Mesendoderm (in vitro differentiated cells): ENCODE data around the gene CD300LB.
"Not testable (repeated sequence)": the region's sequence is repeated elsewhere in the genome, so short reads cannot be mapped to it uniquely, and the experiment has no call there.

Experiments
- DNase-seq: peaks from one replicate; pipeline ENCODE4 v3.0.0; 2013
- H2AK5ac ChIP-seq: 2 replicates; pipeline ENCODE4 v1.6.1; 2013; ENCODE audit warnings: low read length, inconsistent platforms
- H2BK120ac ChIP-seq: 2 replicates; pipeline ENCODE4 v1.6.1; 2013; ENCODE audit warnings: low read depth, mild to moderate bottlenecking, low read length, moderate library complexity, mixed read lengths
- H2BK15ac ChIP-seq: replicated peaks from 2 replicates; pipeline ENCODE4 v1.6.1; 2013; ENCODE audit warnings: low read depth, mild to moderate bottlenecking, moderate library complexity
- H2BK5ac ChIP-seq: 2 replicates; pipeline ENCODE4 v1.6.1; 2013; ENCODE audit warnings: low read length, inconsistent platforms
- H3K18ac ChIP-seq: 2 replicates; pipeline ENCODE4 v1.6.1; 2013; ENCODE audit warnings: mild to moderate bottlenecking, low read length, mixed read lengths
- H3K23ac ChIP-seq: one replicate; pipeline ENCODE4 v1.6.1; 2013; ENCODE audit warnings: low read length
- H3K27ac ChIP-seq: 2 replicates; pipeline ENCODE4 v1.5.1; 2013; ENCODE audit warnings: low read depth, mild to moderate bottlenecking, inconsistent platforms, low read length, moderate library complexity
- H3K27me3 ChIP-seq: 2 replicates; pipeline ENCODE4 v1.6.1; 2013; ENCODE audit warnings: low read length, control low read depth, mild to moderate bottlenecking, inconsistent platforms; ENCODE audit not compliant: insufficient read depth, poor library complexity
- H3K36me3 ChIP-seq: 2 replicates; pipeline ENCODE4 v1.6.1; 2013; ENCODE audit warnings: low read length, inconsistent platforms; ENCODE audit not compliant: control insufficient read depth, insufficient read depth
- H3K4ac ChIP-seq: one replicate; pipeline ENCODE4 v1.6.1; 2013; ENCODE audit warnings: low read depth, mild to moderate bottlenecking, low read length, moderate library complexity
- H3K4me1 ChIP-seq: 2 replicates; pipeline ENCODE4 v1.6.1; 2013; ENCODE audit warnings: low read depth, low read length, inconsistent platforms; ENCODE audit not compliant: control insufficient read depth
- H3K4me2 ChIP-seq: 2 replicates; pipeline ENCODE4 v1.6.1; 2013; ENCODE audit warnings: low read length
- H3K4me3 ChIP-seq: 2 replicates; pipeline ENCODE4 v1.5.1; 2013; ENCODE audit warnings: mild to moderate bottlenecking, low read length
- H3K56ac ChIP-seq: one replicate; pipeline ENCODE4 v1.6.1; 2013; ENCODE audit warnings: low read length
- H3K79me1 ChIP-seq: 2 replicates; pipeline ENCODE4 v1.6.1; 2013; ENCODE audit warnings: low read length, inconsistent platforms
- H3K79me2 ChIP-seq: 2 replicates; pipeline ENCODE4 v1.6.1; 2013; ENCODE audit warnings: mild to moderate bottlenecking, low read length; ENCODE audit not compliant: control insufficient read depth, insufficient read depth
- H3K9ac ChIP-seq: 2 replicates; pipeline ENCODE4 v1.6.1; 2013; ENCODE audit warnings: low read length, inconsistent platforms
- H4K5ac ChIP-seq: one replicate; pipeline ENCODE4 v1.6.1; 2013; ENCODE audit warnings: low read length
- H4K8ac ChIP-seq: one replicate; pipeline ENCODE4 v1.6.1; 2013; ENCODE audit warnings: low read depth, mild to moderate bottlenecking, control low read depth, low read length, moderate library complexity
- WGBS: extraction: QIAGEN DNeasy Blood & Tissue Kit; methylation state at CpG from one replicate; pipeline ENCODE4 v1.1.7; 2013; ENCODE audit warnings: low lambda C conversion rate, missing lambda C conversion rate; ENCODE audit not compliant: insufficient coverage; ENCODE audit errors: extremely low coverage; 5-methylcytosine and 5-hydroxymethylcytosine counted together

The CD300LB gene

DNA sequence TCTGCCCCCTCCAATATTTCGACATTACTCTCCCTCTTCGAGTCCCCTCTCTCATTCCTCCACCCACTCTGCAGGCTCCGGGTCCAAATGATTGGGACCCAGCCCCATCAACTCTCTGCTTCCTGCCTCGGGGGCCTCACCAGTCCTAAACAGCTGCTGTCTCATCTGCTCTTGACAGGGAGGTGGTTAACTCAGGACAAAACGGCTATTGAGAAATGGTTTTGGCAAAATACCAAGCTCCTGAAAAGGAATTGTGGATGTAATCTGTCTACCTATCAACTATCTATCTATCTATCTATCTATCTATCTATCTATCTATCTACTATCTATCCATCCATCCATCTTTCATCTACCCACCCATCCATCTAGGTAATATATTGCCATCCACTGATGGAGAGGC, 33.9 kb upstream of the CD300LB start:
- Histone ChIP-seq H3K4me3 (no peak overlapping the region), H3K36me3 (no peaks in the 10 kb centered on the region), H2BK5ac (no peak overlapping the region), H2BK120ac (no peak overlapping the region), H3K4me2 (no peak overlapping the region), H3K79me1 (no peaks in the 10 kb centered on the region), H4K8ac (no peak overlapping the region), H3K79me2 (no peaks in the 10 kb centered on the region), H2BK15ac (no peak overlapping the region), H2AK5ac (no peak overlapping the region), H3K9ac (no peak overlapping the region), H3K4me1 (peaks cover 2% of the 10 kb centered on the region), H3K4ac (no peak overlapping the region), H3K27ac (no peak overlapping the region), H3K56ac (no peak overlapping the region), H3K27me3 (no peaks in the 10 kb centered on the region), H3K23ac (no peak overlapping the region), H4K5ac (no peak overlapping the region), H3K18ac (no peak overlapping the region)
- no CpG with 5 or more reads among the region's 5 CpGs for WGBS
- DNase-seq: no peak

DNA sequence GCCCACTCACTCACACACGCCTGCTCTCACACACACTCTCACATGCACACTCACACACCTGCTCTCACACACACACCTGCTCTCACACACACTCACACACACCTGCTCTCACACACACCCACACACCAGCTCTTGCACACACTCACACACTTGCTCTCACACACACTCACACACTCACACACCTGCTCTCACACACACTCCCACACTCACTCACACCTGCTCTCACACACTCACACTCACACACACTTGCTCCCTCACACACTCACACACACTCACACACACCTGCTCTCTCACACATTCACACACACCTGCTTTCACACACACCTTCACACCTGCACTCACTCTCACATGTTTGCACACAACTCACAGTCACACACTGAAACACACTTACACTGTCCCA, 32.1 kb upstream of the CD300LB start:
- Histone ChIP-seq H2AK5ac (no peak overlapping the region), H3K18ac (no peak overlapping the region), H3K27ac (no peak overlapping the region), H4K5ac (no peak overlapping the region), H3K4me3 (no peak overlapping the region), H3K4me2 (no peak overlapping the region), H2BK5ac (no peak overlapping the region), H3K9ac (no peak overlapping the region), H3K4ac (no peak overlapping the region), H3K4me1 (peaks cover 2% of the 10 kb centered on the region), H2BK15ac (no peak overlapping the region), H3K36me3 (no peaks in the 10 kb centered on the region), H3K27me3 (no peaks in the 10 kb centered on the region), H3K79me2 (no peaks in the 10 kb centered on the region), H3K23ac (no peak overlapping the region), H4K8ac (no peak overlapping the region), H3K56ac (no peak overlapping the region), H3K79me1 (no peaks in the 10 kb centered on the region), H2BK120ac (no peak overlapping the region)
- no peak for DNase-seq
- WGBS: 100% methylated on average over 1 of the region's 1 CpG

DNA sequence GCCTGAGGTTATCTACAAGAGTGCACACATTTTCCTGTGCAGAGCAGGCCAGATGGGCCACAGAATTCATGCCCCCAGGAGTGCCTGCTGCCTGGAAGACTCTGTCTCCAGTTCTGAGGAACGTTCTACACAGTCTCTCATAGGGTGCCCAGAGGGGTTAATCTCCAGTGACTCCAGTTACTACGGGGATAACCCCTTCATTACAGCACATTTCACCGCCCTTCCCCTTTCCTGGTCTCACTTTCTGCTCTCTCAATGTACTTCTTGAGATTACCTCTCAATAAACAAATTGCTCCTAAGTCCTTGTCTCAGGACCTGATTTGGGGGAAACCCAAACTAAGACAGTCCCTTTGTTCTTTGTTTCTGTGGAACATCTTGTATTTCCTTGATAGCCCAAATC, 30.3 kb upstream of the CD300LB start:
- no peak overlapping the region for H2AK5ac ChIP-seq
- H3K79me2 ChIP-seq: no peaks in the 10 kb centered on the region
- no peak overlapping the region for H3K23ac ChIP-seq
- H3K79me1 ChIP-seq: no peaks in the 10 kb centered on the region
- no peak overlapping the region for H3K4me2 ChIP-seq
- H2BK5ac ChIP-seq: no peak overlapping the region
- no CpG with 5 or more reads among the region's 3 CpGs for WGBS
- H3K9ac ChIP-seq: no peak overlapping the region
- H3K56ac ChIP-seq: no peak overlapping the region
- no peak overlapping the region for H3K4ac ChIP-seq
- H4K5ac ChIP-seq: no peak overlapping the region
- H3K36me3 ChIP-seq: no peaks in the 10 kb centered on the region
- no peak overlapping the region for H3K4me3 ChIP-seq
- H3K18ac ChIP-seq: no peak overlapping the region
- no peak overlapping the region for H3K27ac ChIP-seq
- no peak overlapping the region for H2BK15ac ChIP-seq
- no peak overlapping the region for H4K8ac ChIP-seq
- H3K27me3 ChIP-seq: no peaks in the 10 kb centered on the region
- H2BK120ac ChIP-seq: no peak overlapping the region
- DNase-seq: no peak
- H3K4me1 ChIP-seq: peaks cover 2% of the 10 kb centered on the region

DNA sequence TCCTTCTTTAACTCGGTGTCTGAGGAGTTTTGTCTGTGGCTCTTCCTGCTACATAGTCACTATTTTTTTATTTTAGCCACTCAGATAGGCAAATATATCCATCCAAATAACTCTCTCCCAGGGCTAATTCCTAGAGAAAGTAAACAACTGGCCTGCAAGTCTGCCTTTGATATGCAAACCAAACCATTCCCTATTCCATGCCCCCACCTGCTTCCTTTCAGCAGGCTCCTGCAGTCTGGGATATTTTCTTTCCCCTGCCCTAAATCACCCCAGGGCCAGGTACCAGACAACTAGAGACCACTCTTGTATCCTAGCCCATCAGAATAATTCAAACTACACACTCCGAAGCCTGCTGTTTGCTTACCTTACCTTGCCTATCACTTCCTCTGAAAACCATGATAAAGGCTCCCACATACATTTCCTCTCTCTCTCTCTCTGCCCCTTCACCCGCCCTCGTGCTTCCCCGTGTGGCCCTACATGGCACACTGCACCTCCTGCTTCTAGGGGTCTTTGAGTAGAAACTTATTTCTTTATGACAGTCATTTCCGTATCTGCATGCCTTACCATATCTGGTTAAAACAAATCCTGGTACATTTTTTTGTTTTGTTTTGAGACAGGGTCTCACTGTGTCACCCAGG, 27.7 kb upstream of the CD300LB start:
- no peak for DNase-seq
- no peak overlapping the region for H2BK120ac ChIP-seq
- no peak overlapping the region for H3K23ac ChIP-seq
- no peaks in the 10 kb centered on the region for H3K79me1 ChIP-seq
- no peak overlapping the region for H2BK5ac ChIP-seq
- H3K4ac ChIP-seq: no peak overlapping the region
- H4K5ac ChIP-seq: no peak overlapping the region
- no peak overlapping the region for H3K4me2 ChIP-seq
- no peak overlapping the region for H3K27ac ChIP-seq
- H3K27me3 ChIP-seq: no peaks in the 10 kb centered on the region
- H3K79me2 ChIP-seq: no peaks in the 10 kb centered on the region
- no peak overlapping the region for H3K9ac ChIP-seq
- no peak overlapping the region for H4K8ac ChIP-seq
- no peaks in the 10 kb centered on the region for H3K4me1 ChIP-seq
- no peak overlapping the region for H2BK15ac ChIP-seq
- H3K4me3 ChIP-seq: no peak overlapping the region
- no peak overlapping the region for H2AK5ac ChIP-seq
- no peaks in the 10 kb centered on the region for H3K36me3 ChIP-seq
- H3K18ac ChIP-seq: no peak overlapping the region
- WGBS: no CpG with 5 or more reads among the region's 6 CpGs
- H3K56ac ChIP-seq: no peak overlapping the region

DNA sequence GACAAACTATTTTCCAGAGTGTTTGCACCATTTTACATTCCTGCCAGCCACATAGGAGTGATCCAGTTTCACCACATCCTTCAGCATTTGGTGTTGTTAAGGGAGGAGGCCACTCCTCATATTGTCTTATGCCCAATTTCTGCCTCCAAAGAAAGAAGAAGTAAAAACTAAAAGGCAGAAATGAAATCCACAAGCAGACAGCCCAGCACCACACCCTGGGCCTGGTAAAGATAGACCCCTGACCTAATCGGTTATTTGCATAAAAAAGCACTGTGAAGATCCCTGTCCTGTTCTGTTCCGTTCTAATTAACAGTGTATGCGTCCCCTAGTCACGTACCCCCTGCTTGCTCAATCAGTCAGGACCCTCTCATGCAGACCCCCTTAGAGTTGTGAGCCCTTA, 27.1 kb upstream of the CD300LB start:
- H3K79me2 ChIP-seq, H3K56ac ChIP-seq, H3K23ac ChIP-seq, H3K4ac ChIP-seq, H3K18ac ChIP-seq, H4K5ac ChIP-seq, H2BK5ac ChIP-seq, H2AK5ac ChIP-seq, DNase-seq, H2BK120ac ChIP-seq, H3K27me3 ChIP-seq, H3K27ac ChIP-seq, H4K8ac ChIP-seq, H3K36me3 ChIP-seq, H3K79me1 ChIP-seq, H2BK15ac ChIP-seq, H3K4me2 ChIP-seq, H3K4me3 ChIP-seq, H3K4me1 ChIP-seq, H3K9ac ChIP-seq: not testable (repeated sequence)
- no CpG with 5 or more reads among the region's 4 CpGs for WGBS

DNA sequence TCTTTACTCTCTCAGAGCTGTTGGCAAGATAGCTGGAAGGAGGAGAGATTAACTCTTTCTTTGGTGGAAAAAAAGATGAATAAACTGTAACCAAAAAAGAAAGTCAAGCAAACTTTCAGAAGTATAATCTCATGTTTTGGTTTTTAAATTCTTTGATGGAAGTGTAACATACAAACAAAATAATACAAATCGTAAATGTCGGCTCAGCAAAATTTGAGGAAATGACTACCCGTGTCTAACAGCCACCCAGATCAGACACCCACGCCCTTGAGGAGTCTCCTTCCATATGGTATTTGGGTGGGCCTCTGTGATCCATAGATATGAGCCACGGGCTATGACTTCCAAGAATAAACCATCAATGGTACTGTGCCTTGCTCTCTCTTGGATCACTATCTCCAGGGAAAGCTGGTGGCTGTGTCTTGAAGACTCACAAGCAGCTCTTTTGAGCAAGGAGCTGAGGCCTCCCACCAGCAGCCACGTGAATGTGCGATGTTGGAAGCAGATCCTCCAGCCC, 24.2 kb upstream of the CD300LB start:
- Histone ChIP-seq H3K79me1 (no peaks in the 10 kb centered on the region), H3K27me3 (no peaks in the 10 kb centered on the region), H3K4me1 (no peaks in the 10 kb centered on the region), H2BK5ac (no peak overlapping the region), H3K27ac (no peak overlapping the region), H3K4ac (no peak overlapping the region), H2AK5ac (no peak overlapping the region), H4K5ac (no peak overlapping the region), H3K56ac (no peak overlapping the region), H2BK15ac (no peak overlapping the region), H4K8ac (no peak overlapping the region), H3K4me2 (no peak overlapping the region), H3K23ac (no peak overlapping the region), H3K4me3 (no peak overlapping the region), H3K36me3 (no peaks in the 10 kb centered on the region), H2BK120ac (no peak overlapping the region), H3K79me2 (no peaks in the 10 kb centered on the region), H3K9ac (no peak overlapping the region), H3K18ac (no peak overlapping the region)
- WGBS: no CpG with 5 or more reads among the region's 7 CpGs
- DNase-seq: no peak
